Cardiac muscle cell (in vitro differentiated cells and primary cell): Measurements from ENCODE around the gene GPX3. TPM values are rescaled to one million over a fixed set of nuclear protein-coding genes. Genes with fewer than 3 reads are reported as not detected.

Experiments
- DNase-seq, 2 donors: peaks; one replicate each; pipeline versions ENCODE4 v3.0.0 to v3.0.0-alpha.2; 2010 to 2017; ENCODE audit warnings: low read depth in 1 of 2, low spot score in 1 of 2
- H3K27ac ChIP-seq: fragments of 200-600 bp; sonication (generic); 2 replicates; pipeline ENCODE4 v1.5.1; 2016
- H3K27me3 ChIP-seq: fragments of 200-600 bp; sonication (generic); 2 replicates; pipeline ENCODE4 v1.6.0; 2016; ENCODE audit warnings: control low read depth
- H3K36me3 ChIP-seq: fragments of 200-600 bp; sonication (generic); 2 replicates; pipeline ENCODE4 v1.5.1; 2016; ENCODE audit warnings: control low read depth
- H3K4me1 ChIP-seq: fragments of 200-600 bp; sonication (generic); 2 replicates; pipeline ENCODE4 v1.8.1; 2017; ENCODE audit warnings: low read depth, mild to moderate bottlenecking, mixed run types
- H3K4me3 ChIP-seq: fragments of 200-600 bp; sonication (generic); 2 replicates; pipeline ENCODE4 v1.5.1; 2016; ENCODE audit warnings: mild to moderate bottlenecking
- H3K9me3 ChIP-seq: fragments of 200-600 bp; sonication (generic); 2 replicates; pipeline ENCODE4 v1.5.1; 2017; ENCODE audit warnings: low read depth, mild to moderate bottlenecking, control low read depth
- CTCF ChIP-seq: IDR thresholded peaks from 2 replicates; pipeline ENCODE4 v1.5.1; 2012; ENCODE audit warnings: low read depth, mild to moderate bottlenecking, low read length
- polyA plus RNA-seq: library from polyadenylated mRNA; unstranded; fragments of >200 nt; fragmentation: Nextera tagmentation; extraction: Ambion mirVana; gene quantifications from 2 replicates; pipeline ENCODE4 v1.2.1, GENCODE V29; 2016
- total RNA-seq: library from RNA; depleted of rRNA; stranded (reverse); fragments of >200 nt; gene quantifications from 2 replicates; pipeline ENCODE4 v1.2.3, GENCODE V29; 2016

GPX3 gene
- total and polyA plus RNA-seq, 2 experiments from 2014 or later, result 46.6 to 121 TPM

- H3K27me3 ChIP-seq, result no peaks in the 10 kb centered on the region
- DNase-seq, result no peak
- no peaks in the 10 kb centered on the region for H3K36me3 ChIP-seq
- H3K4me3 ChIP-seq, result no peak overlapping the region
- no peak for TF ChIP-seq CTCF
- H3K27ac ChIP-seq, result no peak overlapping the region
- H3K4me1 ChIP-seq, result peaks cover 3% of the 10 kb centered on the region
- no peaks in the 10 kb centered on the region for H3K9me3 ChIP-seq
These were observed 1.1 kb upstream of the GPX3 start for GRCh38 chr5:151019331-151019730.

- Histone ChIP-seq H3K4me1 (peaks cover 3% of the 10 kb centered on the region), H3K4me3 (no peak overlapping the region), H3K36me3 (no peaks in the 10 kb centered on the region), H3K27me3 (no peaks in the 10 kb centered on the region), H3K27ac (no peak overlapping the region), H3K9me3 (no peaks in the 10 kb centered on the region)
- no peak for DNase-seq
- TF ChIP-seq CTCF, result no peak
These were observed 1.4 kb downstream of the GPX3 start for GRCh38 chr5:151021746-151022145.

- H3K4me1 ChIP-seq, result peaks cover 3% of the 10 kb centered on the region
- H3K36me3 ChIP-seq, result no peaks in the 10 kb centered on the region
- H3K4me3 ChIP-seq, result no peak overlapping the region
- no peaks in the 10 kb centered on the region for H3K27me3 ChIP-seq
- no peaks in the 10 kb centered on the region for H3K9me3 ChIP-seq
- peak in 1 of 2 donors; percentile 49 for DNase-seq
- no peak for TF ChIP-seq CTCF
- no peak overlapping the region for H3K27ac ChIP-seq
These were observed 2.2 kb downstream of the GPX3 start for GRCh38 chr5:151022511-151023018.

- Histone ChIP-seq H3K27ac (no peak overlapping the region), H3K4me3 (no peak overlapping the region), H3K27me3 (no peaks in the 10 kb centered on the region), H3K4me1 (peaks cover 3% of the 10 kb centered on the region), H3K36me3 (peaks cover 3% of the 10 kb centered on the region), H3K9me3 (no peaks in the 10 kb centered on the region)
- no peak for TF ChIP-seq CTCF
- DNase-seq, result peak in 1 of 2 donors; percentile 85
These were observed 2.7 kb downstream of the GPX3 start for GRCh38 chr5:151023047-151023615.

GRCh38 chr5:151023651-151024050 lies 3.3 kb downstream of the GPX3 start:
- Histone ChIP-seq H3K36me3 (peaks cover 9% of the 10 kb centered on the region), H3K9me3 (no peaks in the 10 kb centered on the region), H3K27ac (no peak overlapping the region), H3K4me3 (no peak overlapping the region), H3K4me1 (peaks cover 3% of the 10 kb centered on the region), H3K27me3 (no peaks in the 10 kb centered on the region)
- no peak for TF ChIP-seq CTCF
- DNase-seq, result peak in 1 of 2 donors; percentile 87
